ENCODE measurements around the gene SALL3.

The SALL3 gene

GRCh38 chr18:79026491-79026890, 46.9 kb downstream of the SALL3 start:
- POLR2A ChIA-PET: no interaction called here
- no peak for TF ChIP-seq CTCF (IDR thresholded peaks at IDR 0.05; ENCODE audit: control extremely low read depth, extremely low read depth, low read depth, missing control alignments)
- CTCF ChIA-PET: interaction anchor here (1.1 kb wide), 1 partner anchor 8 kb away, joined by 3 read pairs; no protein-coding TSS in a partner anchor
- no peak for DNase-seq (ENCODE audit: extremely low spot score)

GRCh38 chr18:79030680-79031079, 51.1 kb downstream of the SALL3 start:
- ChIA-PET CTCF (interaction anchor here (1.5 kb wide), 1 partner anchor 9 kb away, joined by 3 read pairs; no protein-coding TSS in a partner anchor), POLR2A (no interaction called here)
- DNase-seq (ENCODE audit: extremely low spot score): no peak
- TF ChIP-seq CTCF (IDR thresholded peaks at IDR 0.05; ENCODE audit: control extremely low read depth, extremely low read depth, low read depth, missing control alignments): no peak

GRCh38 chr18:79042276-79042675, 62.7 kb downstream of the SALL3 start:
- POLR2A ChIA-PET: no interaction called here

GRCh38 chr18:79043288-79043687, 63.7 kb downstream of the SALL3 start:
- no peak for DNase-seq (ENCODE audit: extremely low spot score)
- TF ChIP-seq CTCF (IDR thresholded peaks at IDR 0.05; ENCODE audit: control extremely low read depth, extremely low read depth, low read depth, missing control alignments): no peak
- POLR2A ChIA-PET: no interaction called here
- CTCF ChIA-PET: interaction anchor here (1.2 kb wide), 1 partner anchor 12 kb away, joined by 3 read pairs; no protein-coding TSS in a partner anchor

More at GRCh38 chr18:79042276-79042675, 62.7 kb downstream of the SALL3 start:
- no peak for DNase-seq (ENCODE audit: extremely low spot score)
- CTCF ChIA-PET: no interaction called here
- TF ChIP-seq CTCF (IDR thresholded peaks at IDR 0.05; ENCODE audit: control extremely low read depth, extremely low read depth, low read depth, missing control alignments): no peak

GRCh38 chr18:79046522-79046921, 66.9 kb downstream of the SALL3 start:
- no peak for DNase-seq (ENCODE audit: extremely low spot score)
- TF ChIP-seq CTCF (IDR thresholded peaks at IDR 0.05; ENCODE audit: control extremely low read depth, extremely low read depth, low read depth, missing control alignments): no peak
- CTCF ChIA-PET: interaction anchor here (1.5 kb wide), 1 partner anchor 9 kb away, joined by 4 read pairs; no protein-coding TSS in a partner anchor
- POLR2A ChIA-PET: no interaction called here

GRCh38 chr18:79047556-79048244, 68.1 kb downstream of the SALL3 start:
- no peak for DNase-seq (ENCODE audit: extremely low spot score)
- TF ChIP-seq CTCF (IDR thresholded peaks at IDR 0.05; ENCODE audit: control extremely low read depth, extremely low read depth, low read depth, missing control alignments): no peak
- POLR2A ChIA-PET: no interaction called here
- CTCF ChIA-PET: interaction anchor here (1.5 kb wide), 1 partner anchor 8 kb away, joined by 4 read pairs; no protein-coding TSS in a partner anchor
